OCI-LY1 (cell line): ENCODE results near the gene ARFIP1.

Experiments
- EZH2 ChIP-seq: fragments of 200-600 bp; sonication (generic), shearing (Covaris generic); IDR thresholded peaks from 2 replicates; pipeline ENCODE4 v1.8.0; 2017; ENCODE audit warnings: borderline replicate concordance, mixed run types, mild to moderate bottlenecking, antibody characterized with exemption, low read length, moderate library complexity, mixed read lengths
- TF ChIP-seq, protein P1 (sequence below): fragments of 200-600 bp; sonication (generic), shearing (Covaris generic); IDR thresholded peaks from 2 replicates; pipeline ENCODE4 v1.5.1; 2017; ENCODE audit warnings: mild to moderate bottlenecking, antibody characterized with exemption, low read length, moderate library complexity, mixed read lengths

DNA sequence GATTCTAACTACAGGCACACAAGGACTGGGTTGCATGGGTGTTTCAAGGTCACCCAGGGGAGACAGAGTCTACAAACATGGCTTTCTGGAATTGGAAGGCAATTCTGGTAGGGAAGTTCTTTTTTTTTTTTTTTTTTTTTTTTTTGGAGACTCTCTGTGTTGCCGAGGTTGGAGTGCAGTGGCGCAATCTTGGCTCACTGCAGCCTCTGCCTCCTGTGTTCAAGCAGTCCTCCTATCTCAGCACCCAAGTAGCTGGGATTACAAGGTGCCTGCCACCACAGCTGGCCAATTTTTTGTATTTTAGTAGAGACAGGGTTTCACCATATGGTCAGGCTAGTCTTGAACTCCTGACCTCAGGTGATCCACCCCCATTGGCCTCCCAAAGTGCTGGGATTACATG lies 140.1 kb downstream of the ARFIP1 start:
- TF ChIP-seq, protein P1, sequence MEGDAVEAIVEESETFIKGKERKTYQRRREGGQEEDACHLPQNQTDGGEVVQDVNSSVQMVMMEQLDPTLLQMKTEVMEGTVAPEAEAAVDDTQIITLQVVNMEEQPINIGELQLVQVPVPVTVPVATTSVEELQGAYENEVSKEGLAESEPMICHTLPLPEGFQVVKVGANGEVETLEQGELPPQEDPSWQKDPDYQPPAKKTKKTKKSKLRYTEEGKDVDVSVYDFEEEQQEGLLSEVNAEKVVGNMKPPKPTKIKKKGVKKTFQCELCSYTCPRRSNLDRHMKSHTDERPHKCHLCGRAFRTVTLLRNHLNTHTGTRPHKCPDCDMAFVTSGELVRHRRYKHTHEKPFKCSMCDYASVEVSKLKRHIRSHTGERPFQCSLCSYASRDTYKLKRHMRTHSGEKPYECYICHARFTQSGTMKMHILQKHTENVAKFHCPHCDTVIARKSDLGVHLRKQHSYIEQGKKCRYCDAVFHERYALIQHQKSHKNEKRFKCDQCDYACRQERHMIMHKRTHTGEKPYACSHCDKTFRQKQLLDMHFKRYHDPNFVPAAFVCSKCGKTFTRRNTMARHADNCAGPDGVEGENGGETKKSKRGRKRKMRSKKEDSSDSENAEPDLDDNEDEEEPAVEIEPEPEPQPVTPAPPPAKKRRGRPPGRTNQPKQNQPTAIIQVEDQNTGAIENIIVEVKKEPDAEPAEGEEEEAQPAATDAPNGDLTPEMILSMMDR: no peak
- no peak for TF ChIP-seq EZH2
